T-helper 1 cell treated with Interleukin-12 subunit alpha and Interleukin-12 subunit beta and Interleukin-4 antibody, amounts not matched to agents 30 ng/mL and 1 ng/mL, for 36 hours (primary cell): ENCODE data around the gene ARHGEF25. TPM values are rescaled to one million over a fixed set of nuclear protein-coding genes. Genes with fewer than 3 reads are reported as not detected.

ENCODE experiments used
- intact Hi-C: fragments of 100-400 bp; cut with micrococcal nuclease; formaldehyde crosslinking; loops from one replicate; pipeline ENCODE4 v1.15.1; 2024
- total RNA-seq: library from RNA; stranded (reverse); gene quantifications from 2 replicates; pipeline ENCODE4 v1.2.3, GENCODE V29; 2022

The ARHGEF25 gene
- total RNA-seq, 1 donor from 2014 or later: 0.51 TPM

GRCh38 chr12:57584690-57585089 lies 26.5 kb upstream of the ARHGEF25 start:
- intact Hi-C loops: loop anchor here (10.0 kb wide), 1 partner anchor 260 kb away; the partner anchor contains the start of gene CTDSP2

- intact Hi-C loops: loop anchor here (10.0 kb wide), 1 partner anchor 260 kb away; the partner anchor contains the start of gene CTDSP2
These were observed 26.1 kb upstream of the ARHGEF25 start for GRCh38 chr12:57585156-57585555.

DNA sequence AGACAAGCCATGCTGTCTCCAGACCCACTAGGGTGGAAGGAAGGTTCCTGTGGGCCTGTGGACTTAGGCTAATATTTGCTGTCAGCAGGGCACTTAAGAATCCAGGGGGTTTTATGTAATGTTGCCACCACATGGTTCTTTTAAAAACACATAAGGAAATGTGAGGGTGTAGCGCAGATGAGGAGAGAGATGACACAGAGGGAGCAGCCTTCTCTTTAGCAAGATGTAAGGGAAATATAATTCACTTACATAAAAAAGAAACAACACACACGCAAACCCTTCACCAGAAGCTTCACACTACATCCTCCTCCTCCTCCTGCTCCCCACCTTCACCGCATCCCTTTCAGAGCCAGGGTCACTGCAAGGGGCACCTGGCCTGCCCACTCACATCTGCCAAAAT lies 25.1 kb upstream of the ARHGEF25 start:
- intact Hi-C loops: loop anchor here (10.0 kb wide), 1 partner anchor 259 kb away; the partner anchor contains the start of gene CTDSP2

DNA sequence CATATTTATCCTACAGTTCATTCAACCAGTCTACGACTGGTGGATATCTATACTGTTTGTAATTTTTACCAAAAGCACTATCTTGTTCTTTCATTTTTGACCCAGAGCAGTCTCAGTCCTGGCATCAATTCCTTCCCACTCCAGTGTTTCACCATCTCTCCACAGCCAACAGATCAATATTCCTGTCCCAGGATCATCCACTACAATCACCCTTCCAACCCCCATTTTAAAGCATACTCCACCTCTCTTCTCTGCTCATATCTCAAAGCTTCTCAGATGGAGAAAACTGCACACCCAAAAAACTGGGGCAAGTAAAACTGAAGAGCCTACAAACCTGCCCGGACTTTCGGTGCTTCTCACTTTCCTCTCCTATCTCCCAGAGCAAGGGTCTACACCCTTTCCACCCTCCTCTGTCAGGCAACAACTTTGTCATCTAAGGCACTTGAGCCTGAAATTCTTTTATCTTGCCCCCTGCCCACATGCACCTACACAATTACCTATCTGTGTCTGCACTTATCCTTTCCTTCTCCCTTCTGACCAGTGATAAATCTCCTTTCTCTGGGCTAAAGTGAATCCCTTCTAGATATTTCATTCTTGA lies 24.3 kb upstream of the ARHGEF25 start:
- intact Hi-C loops: loop anchor here (10.0 kb wide), 1 partner anchor 258 kb away; the partner anchor contains the start of gene CTDSP2

GRCh38 chr12:57588951-57589610 lies 22.2 kb upstream of the ARHGEF25 start:
- intact Hi-C loops: loop anchor here (10.0 kb wide), 1 partner anchor 256 kb away; the partner anchor contains the start of gene CTDSP2

- intact Hi-C loops: no loop called here
These were observed 20.8 kb upstream of the ARHGEF25 start for GRCh38 chr12:57590479-57590863.

DNA sequence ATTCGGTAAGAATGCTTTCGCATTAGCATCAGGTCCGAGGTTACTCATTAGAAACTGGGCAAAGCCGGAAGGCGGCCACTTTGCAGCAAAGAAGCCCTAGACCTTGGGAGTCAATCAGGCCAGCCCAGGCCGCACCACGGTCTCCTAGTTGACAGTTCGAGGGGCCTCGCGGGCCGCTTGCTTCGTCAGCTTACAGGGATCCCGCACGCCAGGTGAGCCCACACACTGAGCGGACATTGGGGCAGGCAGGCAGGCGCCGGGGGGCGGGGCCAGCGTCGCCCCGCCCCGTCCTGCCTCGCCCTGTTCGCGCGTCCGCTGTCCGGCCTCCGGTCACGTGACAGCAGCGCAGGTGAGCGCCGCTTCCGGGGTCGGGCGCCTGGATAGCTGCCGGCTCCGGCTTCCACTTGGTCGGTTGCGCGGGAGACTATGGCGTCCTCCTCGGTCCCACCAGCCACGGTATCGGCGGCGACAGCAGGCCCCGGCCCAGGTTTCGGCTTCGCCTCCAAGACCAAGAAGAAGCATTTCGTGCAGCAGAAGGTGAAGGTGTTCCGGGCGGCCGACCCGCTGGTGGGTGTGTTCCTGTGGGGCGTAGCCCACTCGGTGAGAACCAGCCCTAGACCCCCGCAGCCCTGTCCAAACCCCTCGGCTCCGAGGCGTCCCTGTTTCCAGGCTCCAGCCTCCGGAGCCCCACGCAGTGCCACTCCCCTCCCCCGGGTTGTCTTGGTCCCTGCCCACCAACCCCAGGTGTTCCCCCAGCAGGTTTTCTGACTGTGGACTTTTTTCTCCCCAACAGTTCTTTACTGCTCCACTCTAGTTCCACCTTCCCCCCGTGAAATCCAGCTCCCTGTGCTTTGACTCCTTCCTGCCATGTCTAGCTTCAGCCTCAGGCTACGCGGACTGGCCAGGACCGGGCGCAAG lies 20.1 kb upstream of the ARHGEF25 start, which contains the start of gene PIP4K2C:
TSS of gene PIP4K2C (plus strand) at position 329 of the 918 bp plus-strand sequence. CDS start at position 427, 98 bp downstream.
- intact Hi-C loops: loop anchor here (1.0 kb wide), 4 partner anchors 8 to 103 kb away; partner anchors contain the start of genes DCTN2, DTX3 and OS9

- intact Hi-C loops: loop anchor here (1.0 kb wide), 4 partner anchors 9 to 102 kb away; partner anchors contain the start of genes DCTN2, DTX3 and OS9
These were observed 19.4 kb upstream of the ARHGEF25 start for GRCh38 chr12:57591782-57592325.

DNA sequence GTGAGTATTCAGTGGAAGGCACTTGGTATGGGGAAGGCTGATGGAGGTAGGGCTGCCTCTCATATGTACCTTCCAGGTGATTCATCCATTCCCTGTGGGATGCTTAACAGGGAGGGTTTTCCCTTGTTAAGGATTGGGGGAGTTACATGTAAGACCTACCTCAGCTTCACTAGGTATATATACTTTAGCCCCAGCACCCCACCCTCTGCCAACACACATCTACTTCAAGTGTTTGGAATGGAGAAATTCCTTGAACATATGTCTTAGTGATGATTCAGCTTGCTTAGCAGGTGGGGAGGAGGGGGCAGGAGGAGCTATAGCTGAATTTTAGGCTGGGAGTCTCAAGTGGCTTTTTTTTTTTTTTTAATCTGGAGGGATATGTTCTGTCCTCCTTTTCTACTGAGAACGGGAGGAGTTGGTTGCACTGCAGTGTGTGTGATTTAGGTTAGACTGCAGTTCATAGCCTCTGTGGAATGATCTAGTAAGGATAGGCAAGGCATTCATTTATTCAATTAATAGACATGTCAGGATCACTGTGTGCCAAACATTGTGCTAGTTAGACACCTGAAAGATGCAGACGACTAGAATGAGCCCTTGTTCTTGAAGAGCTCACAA lies 18.6 kb upstream of the ARHGEF25 start:
- intact Hi-C loops: no loop called here

GRCh38 chr12:57593187-57593586 lies 18.0 kb upstream of the ARHGEF25 start:
- intact Hi-C loops: no loop called here

GRCh38 chr12:57600395-57600794 lies 10.8 kb upstream of the ARHGEF25 start:
- intact Hi-C loops: no loop called here

DNA sequence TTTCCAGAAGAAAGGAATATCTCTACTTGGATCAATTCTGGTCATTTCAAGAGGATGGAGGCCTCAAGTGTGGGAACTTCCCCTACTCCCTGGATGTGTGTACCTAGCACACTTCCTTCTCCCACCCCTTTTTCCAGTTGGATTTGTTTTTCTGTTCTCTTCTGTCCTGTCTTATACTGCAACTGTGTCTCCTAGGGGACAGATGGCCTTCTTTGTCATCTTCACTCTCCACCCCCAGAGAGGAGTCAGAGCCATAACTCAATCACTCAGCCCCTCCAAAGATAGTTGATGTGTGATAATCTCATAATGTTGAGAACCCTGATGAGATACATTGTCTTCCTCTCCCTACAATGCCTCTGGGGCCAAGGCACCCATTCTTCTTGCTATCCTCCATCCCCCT lies 8.7 kb upstream of the ARHGEF25 start:
- intact Hi-C loops: no loop called here

DNA sequence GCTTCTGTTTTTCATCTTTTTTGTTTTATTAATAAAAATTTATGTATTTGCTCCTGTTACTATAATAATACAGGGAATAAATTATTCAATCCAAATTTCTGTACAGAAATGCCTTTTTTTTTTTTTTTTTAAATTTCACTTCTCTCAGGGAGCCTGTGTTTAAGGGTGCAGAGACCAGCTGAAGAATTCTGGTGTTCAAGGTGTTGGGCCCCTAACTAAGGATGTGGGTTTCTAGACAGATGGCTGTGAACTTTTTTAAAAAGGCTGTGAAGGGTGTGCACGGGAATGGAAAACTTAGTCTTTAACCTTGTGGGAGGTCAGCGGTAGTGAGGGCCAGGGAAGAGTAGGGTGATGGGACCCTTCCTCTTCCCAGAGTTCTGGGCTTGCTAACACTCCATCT lies 7.9 kb upstream of the ARHGEF25 start:
- intact Hi-C loops: no loop called here

DNA sequence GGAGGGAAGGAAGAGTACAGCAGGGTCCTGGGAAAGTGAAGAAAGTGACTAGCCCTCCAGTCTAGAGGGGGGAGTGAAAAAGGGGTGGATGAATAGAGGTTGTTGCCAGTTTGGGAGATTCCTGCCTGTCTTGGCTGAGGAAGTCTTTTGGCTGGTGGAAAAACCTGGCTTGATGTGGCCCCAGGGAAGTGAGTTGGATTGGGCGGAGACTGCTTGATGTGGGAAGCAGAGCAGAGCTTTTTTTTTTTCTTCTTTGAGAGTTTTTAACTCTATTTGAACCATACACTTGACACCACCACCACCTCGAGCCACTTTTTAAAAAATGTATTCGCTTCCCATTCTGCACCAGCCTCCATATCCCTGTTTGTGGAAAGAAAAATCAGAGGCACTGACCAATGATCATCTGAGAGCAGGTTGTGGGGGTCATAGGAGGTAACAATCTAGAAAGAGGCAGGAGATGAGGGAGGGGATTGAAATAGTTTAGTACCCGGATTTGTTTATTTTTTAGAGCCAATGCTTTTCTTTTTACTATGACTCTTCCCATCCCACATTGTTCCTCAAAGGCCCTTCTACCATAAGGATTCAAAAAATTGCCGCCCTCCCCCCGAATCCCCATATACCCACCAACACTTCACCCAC lies 7.3 kb upstream of the ARHGEF25 start:
- intact Hi-C loops: loop anchor here (1.0 kb wide), 1 partner anchor 13 kb away; the partner anchor contains the start of gene PIP4K2C

- intact Hi-C loops: loop anchor here (1.0 kb wide), 1 partner anchor 13 kb away; the partner anchor contains the start of gene PIP4K2C
These were observed 6.7 kb upstream of the ARHGEF25 start, which contains the start of gene DTX3 for GRCh38 chr12:57604454-57604991. DTX3 (plus strand) TSS chr12:57604824; CDS start chr12:57606518, 1,694 bp downstream.

DNA sequence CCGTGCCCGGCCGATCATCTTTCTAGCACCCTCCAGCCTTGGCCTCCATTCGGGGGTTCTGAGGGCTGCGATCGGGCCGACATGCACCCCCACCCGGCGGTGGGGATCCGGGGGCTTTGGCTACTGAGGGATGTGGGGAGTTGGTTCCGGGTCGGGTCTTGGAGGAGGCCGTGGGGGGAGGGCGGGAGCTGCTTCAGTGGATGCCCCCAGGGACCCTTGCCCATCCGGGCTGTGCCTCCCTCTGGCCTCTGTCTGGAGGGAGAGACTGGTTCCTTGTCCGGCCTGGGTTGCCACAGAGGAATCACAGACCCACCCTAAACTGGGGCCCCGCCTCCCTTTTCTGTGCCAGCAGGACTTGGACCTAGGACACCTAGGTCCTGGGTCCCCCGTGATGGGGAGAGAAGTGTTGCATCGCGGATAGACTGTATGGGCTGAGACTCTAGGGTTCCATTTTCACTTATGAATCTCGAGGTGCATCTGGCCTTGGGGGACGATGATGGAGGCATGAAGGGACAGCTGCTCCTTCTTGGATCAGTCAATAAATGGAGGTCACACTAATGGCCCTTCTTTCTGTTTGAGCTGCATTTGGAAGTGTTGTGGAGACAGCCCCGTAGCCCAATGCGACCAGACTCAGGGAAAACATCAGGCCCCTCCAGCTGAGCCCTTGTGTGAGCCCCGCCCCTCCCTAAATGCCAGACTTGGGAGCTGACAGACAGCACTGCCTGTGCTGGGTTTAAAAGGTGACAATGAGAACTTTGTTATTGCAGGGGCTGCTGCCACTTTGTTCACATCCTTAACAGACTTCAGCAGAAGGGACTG lies 6.0 kb upstream of the ARHGEF25 start:
- intact Hi-C loops: loop anchor here (1.0 kb wide), 1 partner anchor 14 kb away; the partner anchor contains the start of gene PIP4K2C

DNA sequence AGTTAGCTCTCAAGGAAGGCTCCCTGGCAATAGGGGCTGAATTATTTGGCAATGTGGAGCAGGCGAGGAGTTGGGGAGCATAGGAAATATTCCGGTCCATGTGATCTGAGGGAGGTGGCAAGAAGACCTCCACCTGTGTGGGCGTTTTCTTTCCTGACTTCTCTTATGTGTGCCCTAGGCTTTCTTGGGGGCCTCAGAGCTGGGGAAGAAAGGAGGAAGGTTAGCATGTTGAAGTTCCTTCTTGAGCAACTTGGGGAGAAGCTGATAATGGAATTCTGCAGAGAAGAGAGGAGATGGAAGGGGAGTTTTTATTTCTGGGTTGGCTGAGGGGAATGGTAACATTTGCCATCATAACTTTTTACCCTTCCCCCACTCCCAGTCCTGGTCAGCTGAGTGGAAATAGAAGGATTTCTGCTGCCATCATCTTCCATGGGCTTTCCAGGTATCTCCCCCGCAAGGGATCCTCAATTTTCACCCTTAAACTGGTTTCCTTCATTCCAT lies 5.4 kb upstream of the ARHGEF25 start:
- intact Hi-C loops: no loop called here

DNA sequence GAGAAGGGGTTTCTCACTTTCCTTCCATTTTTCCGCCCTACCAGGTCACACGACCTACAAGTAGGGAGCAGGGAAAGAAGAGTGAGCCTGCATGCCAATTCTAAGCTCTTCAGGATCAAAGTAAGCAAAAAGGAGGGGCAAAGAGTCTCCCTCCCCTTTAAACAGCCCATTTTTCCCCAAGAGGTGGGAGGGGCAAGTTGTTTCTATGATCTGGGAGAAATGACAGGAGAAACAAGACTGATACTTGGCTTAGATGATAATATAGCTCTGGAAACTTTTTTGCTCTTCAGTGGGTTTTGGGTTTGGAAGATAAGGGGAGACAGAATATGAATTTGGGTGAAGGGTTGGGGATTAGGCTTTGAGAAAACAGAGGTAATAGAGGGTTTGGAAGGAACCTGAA lies 4.8 kb upstream of the ARHGEF25 start:
- intact Hi-C loops: no loop called here
